ENCODE results near the gene OSBPL9.
"Not testable (repeated sequence)": the region's sequence is repeated elsewhere in the genome, so short reads cannot be mapped to it uniquely, and the experiment has no call there.

The OSBPL9 gene

GRCh38 chr1:51610104-51610503 is 6.8 kb upstream of the OSBPL9 start:
- not testable (repeated sequence) for DNase-seq (ENCODE audit: low read depth)

GRCh38 chr1:51610637-51611036 is 6.3 kb upstream of the OSBPL9 start:
- DNase-seq (ENCODE audit: low read depth) = no peak

- DNase-seq (ENCODE audit: low read depth) = no peak
These were observed 4.4 kb upstream of the OSBPL9 start for GRCh38 chr1:51612447-51612961.

- no peak for DNase-seq (ENCODE audit: low read depth)
These were observed 1.1 kb upstream of the OSBPL9 start for GRCh38 chr1:51615780-51616291.

- no peak for DNase-seq (ENCODE audit: low read depth)
These were observed 402 bp upstream of the OSBPL9 start for GRCh38 chr1:51616490-51616889.

- DNase-seq (ENCODE audit: low read depth) = no peak
These were observed 1.8 kb downstream of the OSBPL9 start for GRCh38 chr1:51618715-51619114.

GRCh38 chr1:51620470-51620869 is 3.6 kb downstream of the OSBPL9 start:
- no peak for DNase-seq (ENCODE audit: low read depth)

- DNase-seq (ENCODE audit: low read depth) = no peak
These were observed 4.3 kb downstream of the OSBPL9 start for GRCh38 chr1:51621161-51621560.

- no peak for DNase-seq (ENCODE audit: low read depth)
These were observed 5.1 kb downstream of the OSBPL9 start for GRCh38 chr1:51621841-51622454.

- no peak for DNase-seq (ENCODE audit: low read depth)
These were observed 5.6 kb downstream of the OSBPL9 start for GRCh38 chr1:51622455-51622913.

- DNase-seq (ENCODE audit: low read depth) = no peak
These were observed 6.1 kb downstream of the OSBPL9 start for GRCh38 chr1:51623025-51623424.

- no peak for DNase-seq (ENCODE audit: low read depth)
These were observed 6.6 kb downstream of the OSBPL9 start for GRCh38 chr1:51623450-51623849.

GRCh38 chr1:51624855-51625254 is 8.0 kb downstream of the OSBPL9 start:
- DNase-seq (ENCODE audit: low read depth) = no peak

- DNase-seq (ENCODE audit: low read depth) = no peak
These were observed 10.8 kb downstream of the OSBPL9 start for GRCh38 chr1:51627672-51628071.

GRCh38 chr1:51628715-51629590 is 12.1 kb downstream of the OSBPL9 start:
- no peak for DNase-seq (ENCODE audit: low read depth)

GRCh38 chr1:51629918-51630317 is 13.0 kb downstream of the OSBPL9 start:
- no peak for DNase-seq (ENCODE audit: low read depth)

- DNase-seq (ENCODE audit: low read depth) = no peak
These were observed 13.5 kb downstream of the OSBPL9 start for GRCh38 chr1:51630393-51630792.

GRCh38 chr1:51630922-51631321 is 14.0 kb downstream of the OSBPL9 start:
- DNase-seq (ENCODE audit: low read depth) = no peak

GRCh38 chr1:51631747-51632146 is 14.9 kb downstream of the OSBPL9 start:
- DNase-seq (ENCODE audit: low read depth) = no peak

- DNase-seq (ENCODE audit: low read depth) = no peak
These were observed 17.7 kb downstream of the OSBPL9 start for GRCh38 chr1:51634618-51635017.

- DNase-seq (ENCODE audit: low read depth) = no peak
These were observed 18.7 kb downstream of the OSBPL9 start for GRCh38 chr1:51635615-51636014.

- no peak for DNase-seq (ENCODE audit: low read depth)
These were observed 19.3 kb downstream of the OSBPL9 start for GRCh38 chr1:51636191-51636590.
